ENCODE results near the gene SNCB. TPM values are rescaled to one million over a fixed set of nuclear protein-coding genes. Genes with fewer than 3 reads are reported as not detected.

SNCB gene
- total and polyA plus RNA-seq, 2 of the 8 experiments (the other 6 are each of a cell fraction or from before 2014, with no cell fraction given) = 4.2 to 5.9 TPM

DNA sequence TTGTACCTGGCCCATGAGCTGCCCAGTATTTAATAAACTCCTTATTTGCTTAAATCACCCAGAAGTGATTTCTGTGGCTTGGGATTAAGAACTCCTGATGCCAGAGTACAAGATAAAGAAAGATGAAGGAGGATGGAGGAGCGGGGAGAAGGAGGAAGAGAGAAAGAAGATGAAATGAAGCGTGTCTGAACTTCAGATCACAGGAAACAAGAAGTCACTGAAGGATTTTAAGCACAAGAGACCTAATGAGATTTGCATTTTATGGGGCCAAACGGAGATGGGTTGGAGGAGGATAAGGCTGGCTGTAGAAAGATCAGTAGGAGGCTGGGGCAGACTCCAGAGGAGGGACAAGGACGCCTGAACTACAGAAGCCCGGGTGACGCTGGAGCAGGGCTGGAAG is 3.3 kb upstream of the SNCB start:
- CTCF ChIA-PET (ENCODE audit: partially characterized antibody) = interaction anchor here (1.1 to 2.0 kb wide), 2 partner anchors 10 to 62 kb away, joined by 3 to 6 read pairs; no protein-coding TSS in a partner anchor
- Histone ChIP-seq H2BK120ac (replicated peaks; ENCODE audit: low read depth, low read length) (no peak overlapping the region), H3K14ac (ENCODE audit: insufficient read length) (no peak overlapping the region), H3K9ac (replicated peaks in 1 of 4; ENCODE audit: extremely low read depth in 1 of 4, low read depth in 3 of 4, low read length in 3 of 4) (no peak overlapping the region), H3K27ac (ENCODE audit: low read depth, low read length) (no peak overlapping the region), H2AK5ac (ENCODE audit: low read depth, low read length) (no peak overlapping the region), H2BK12ac (ENCODE audit: low read depth, low read length) (no peak overlapping the region), H3K4me3 (ENCODE audit: extremely low read depth in 1 of 4, insufficient read depth in 2 of 4, low read depth in 3 of 4, low read length in 4 of 4) (no peak overlapping the region), H2AFZ (ENCODE audit: low read length) (no peak overlapping the region), H3K36me3 (ENCODE audit: control insufficient read depth in 2 of 4, insufficient read depth in 4 of 4, low read length in 3 of 4) (no peaks in the 10 kb centered on the region), H4K20me1 (replicated peaks in 1 of 2; ENCODE audit: control insufficient read depth in 1 of 2, insufficient read depth in 2 of 2, low read length in 2 of 2) (no peaks in the 10 kb centered on the region), H4K91ac (replicated peaks; ENCODE audit: insufficient read length, low read length) (no peak overlapping the region), H3K4me2 (ENCODE audit: insufficient read depth in 1 of 2, low read depth in 2 of 2, low read length in 2 of 2) (no peak overlapping the region), H2BK5ac (ENCODE audit: low read depth, low read length) (no peak overlapping the region), H3K79me1 (ENCODE audit: low read depth, low read length) (no peaks in the 10 kb centered on the region), H4K5ac (ENCODE audit: insufficient read length, low read depth, low read length) (no peak overlapping the region), H3K23ac (ENCODE audit: insufficient read length) (no peak overlapping the region), H2BK15ac (ENCODE audit: low read length) (no peak overlapping the region), H3K4ac (replicated peaks; ENCODE audit: insufficient read length, low read depth, low read length) (no peak overlapping the region), H3K4me1 (replicated peaks in 1 of 4; ENCODE audit: control insufficient read depth in 3 of 4, insufficient read depth in 4 of 4, low read length in 3 of 4) (peaks cover 5 to 29% (median 8%) of the 10 kb centered on the region in 4 experiments), H3K56ac (replicated peaks; ENCODE audit: insufficient read length, low read depth, low read length) (no peak overlapping the region), H3K9me3 (ENCODE audit: insufficient read depth in 2 of 2, low read depth in 1 of 2, low read length in 1 of 2) (peaks cover 0 to 3% of the 10 kb centered on the region in 2 experiments; a peak in 1 of 4 replicates), H2BK20ac (ENCODE audit: low read length) (no peak overlapping the region), H3K23me2 (ENCODE audit: low read depth, low read length) (peaks cover 16% of the 10 kb centered on the region), H3K18ac (ENCODE audit: extremely low read depth, low read length) (no peak overlapping the region), H3K27me3 (replicated peaks in 1 of 4; ENCODE audit: control insufficient read depth in 3 of 4, extremely low read depth in 1 of 4, insufficient read depth in 3 of 4, low read length in 3 of 4) (peaks cover 3 to 29% (median 27%) of the 10 kb centered on the region in 4 experiments), H4K8ac (ENCODE audit: extremely low read depth, insufficient read depth, low read length) (no peak overlapping the region), H3K79me2 (ENCODE audit: control insufficient read depth in 1 of 2, insufficient read depth in 2 of 2, low read length in 2 of 2) (no peaks in the 10 kb centered on the region)
- TF ChIP-seq CREB1 (IDR thresholded peaks at IDR 0.05) (no peak), POLR2A (IDR thresholded peaks at IDR 0.05; ENCODE audit: control extremely low read depth in 1 of 2, low read depth in 2 of 2, low read length in 2 of 2) (no peak), HDAC2 (IDR thresholded peaks at IDR 0.05; ENCODE audit: borderline replicate concordance in 1 of 2, low read depth in 2 of 2, low read length in 2 of 2) (no peak)
- TF ChIP-seq, protein P1, sequence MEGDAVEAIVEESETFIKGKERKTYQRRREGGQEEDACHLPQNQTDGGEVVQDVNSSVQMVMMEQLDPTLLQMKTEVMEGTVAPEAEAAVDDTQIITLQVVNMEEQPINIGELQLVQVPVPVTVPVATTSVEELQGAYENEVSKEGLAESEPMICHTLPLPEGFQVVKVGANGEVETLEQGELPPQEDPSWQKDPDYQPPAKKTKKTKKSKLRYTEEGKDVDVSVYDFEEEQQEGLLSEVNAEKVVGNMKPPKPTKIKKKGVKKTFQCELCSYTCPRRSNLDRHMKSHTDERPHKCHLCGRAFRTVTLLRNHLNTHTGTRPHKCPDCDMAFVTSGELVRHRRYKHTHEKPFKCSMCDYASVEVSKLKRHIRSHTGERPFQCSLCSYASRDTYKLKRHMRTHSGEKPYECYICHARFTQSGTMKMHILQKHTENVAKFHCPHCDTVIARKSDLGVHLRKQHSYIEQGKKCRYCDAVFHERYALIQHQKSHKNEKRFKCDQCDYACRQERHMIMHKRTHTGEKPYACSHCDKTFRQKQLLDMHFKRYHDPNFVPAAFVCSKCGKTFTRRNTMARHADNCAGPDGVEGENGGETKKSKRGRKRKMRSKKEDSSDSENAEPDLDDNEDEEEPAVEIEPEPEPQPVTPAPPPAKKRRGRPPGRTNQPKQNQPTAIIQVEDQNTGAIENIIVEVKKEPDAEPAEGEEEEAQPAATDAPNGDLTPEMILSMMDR (IDR thresholded peaks at IDR 0.05; ENCODE audit: control extremely low read depth in 1 of 3, insufficient read depth in 1 of 3, low read depth in 1 of 3, low read length in 3 of 3) = no peak
- TF ChIP-seq, protein P2, sequence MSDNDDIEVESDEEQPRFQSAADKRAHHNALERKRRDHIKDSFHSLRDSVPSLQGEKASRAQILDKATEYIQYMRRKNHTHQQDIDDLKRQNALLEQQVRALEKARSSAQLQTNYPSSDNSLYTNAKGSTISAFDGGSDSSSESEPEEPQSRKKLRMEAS (IDR thresholded peaks at IDR 0.05) = no peak
- 62% methylated on average over 6 of the region's 6 CpGs; no CpG with 5 or more reads in 1 of the 2 experiments for WGBS, 2 experiments (ENCODE audit: extremely low coverage in 1 of 2, insufficient coverage in 1 of 2, insufficient read length in 1 of 2, insufficient replicate concordance in 2 of 2, low coverage in 1 of 2, low lambda C conversion rate in 2 of 2, missing lambda C conversion rate in 1 of 2)
- DNase-seq (ENCODE audit: low read depth in 1 of 2, low spot score in 2 of 2) = no peak
- POLR2A ChIA-PET (ENCODE audit: partially characterized antibody) = no interaction called here
- no peak for FAIRE-seq
